NT2/D1 (cell line): Measurements from ENCODE around the gene PNPT1.

Experiments
- SUZ12 ChIP-seq: IDR thresholded peaks from 2 replicates; pipeline ENCODE4 v1.6.1; 2011; ENCODE audit not compliant: insufficient read length, insufficient read depth; ENCODE audit errors: extremely low read depth
- YY1 ChIP-seq: IDR thresholded peaks from 2 replicates; pipeline ENCODE4 v1.6.1; 2011; ENCODE audit not compliant: insufficient read length, insufficient read depth
- ZNF274 ChIP-seq: IDR thresholded peaks from 2 replicates; pipeline ENCODE4 v1.6.1; 2011; ENCODE audit warnings: mild to moderate bottlenecking, low read depth, low read length

DNA sequence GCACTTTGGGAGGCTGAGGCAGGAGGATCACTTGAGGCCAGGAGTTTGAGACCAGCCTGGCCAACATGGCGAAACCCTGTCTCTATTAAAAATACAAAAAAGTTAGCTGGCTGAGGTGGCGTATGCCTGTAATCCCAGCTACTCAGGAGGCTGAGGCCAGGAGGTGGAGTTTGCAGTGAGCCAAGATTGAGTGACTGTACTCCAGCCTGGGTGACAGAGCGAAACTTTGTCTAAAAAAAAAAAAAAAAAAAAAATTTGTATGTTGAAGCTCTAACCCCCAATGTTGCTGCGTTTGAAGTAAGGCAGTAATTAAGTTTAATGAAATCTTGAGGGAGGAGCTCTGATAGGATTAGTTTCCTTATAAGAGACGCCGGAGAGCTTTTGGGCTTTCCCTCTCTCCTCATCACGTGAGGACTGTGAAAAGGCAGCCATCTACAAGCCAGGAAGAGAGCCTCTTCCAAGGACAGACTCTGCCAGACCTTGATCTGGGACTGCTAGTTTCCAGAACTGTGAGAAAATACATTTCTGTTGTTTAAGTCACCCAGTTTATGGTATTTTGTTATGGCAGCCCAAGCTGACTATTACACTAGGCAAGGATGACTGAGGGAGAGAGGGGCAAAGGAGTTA lies 11.5 kb upstream of the PNPT1 start:
- TF ChIP-seq YY1 (no peak), ZNF274 (no peak), SUZ12 (no peak)
